ENCODE measurements around the gene PAK1. TPM values are rescaled to one million over a fixed set of nuclear protein-coding genes. Genes with fewer than 3 reads are reported as not detected.

The PAK1 gene
- total and polyA plus RNA-seq, 9 of the 15 experiments (the other 6 are each of a cell fraction or from before 2014, with no cell fraction given): 0.52 to 11.7 (median 1.9) TPM

DNA sequence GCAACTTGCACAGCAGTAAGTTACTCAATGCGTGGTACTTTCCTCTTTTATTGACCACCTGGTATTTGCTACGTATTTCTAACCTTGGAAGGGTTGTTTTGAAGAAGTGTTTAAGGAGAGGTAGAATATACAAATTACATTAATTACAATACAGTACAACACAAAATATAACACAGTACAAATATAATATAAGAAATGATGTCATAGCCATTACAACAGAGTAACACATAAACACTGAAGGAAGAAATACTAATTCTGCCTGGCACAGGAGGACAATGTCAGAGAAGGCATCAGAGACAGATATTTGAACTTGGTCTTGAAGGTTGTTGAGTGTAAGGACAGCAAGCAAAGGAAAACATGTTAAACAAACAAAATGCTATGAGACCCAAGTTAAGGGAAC lies 25.6 kb downstream of the PAK1 start:
- 3% methylated on average over 2 of the region's 2 CpGs for WGBS (ENCODE audit: insufficient coverage, low coverage, missing lambda C conversion rate)
- Histone ChIP-seq H3K27me3 (ENCODE audit: control insufficient read depth in 2 of 2, insufficient read depth in 2 of 2, low read length in 2 of 2) (no peaks in the 10 kb centered on the region; a peak in 2 of 5 replicates), H3K27ac (ENCODE audit: extremely low read depth, low read depth, low read length) (no peak overlapping the region), H4K20me1 (replicated peaks; ENCODE audit: control insufficient read depth, insufficient read depth, low read length) (no peaks in the 10 kb centered on the region), H3K36me3 (ENCODE audit: control insufficient read depth, insufficient read depth, low read length) (no peaks in the 10 kb centered on the region), H3K4me1 (replicated peaks in 1 of 2; ENCODE audit: control insufficient read depth in 2 of 2, insufficient read depth in 2 of 2, low read length in 2 of 2) (no peaks in the 10 kb centered on the region), H3K9me3 (replicated peaks; ENCODE audit: control insufficient read depth, insufficient read depth, low read depth, low read length) (no peaks in the 10 kb centered on the region), H3K79me2 (ENCODE audit: control insufficient read depth, insufficient read depth, low read length) (no peaks in the 10 kb centered on the region), H3K4me3 (no peak overlapping the region), H3K9me1 (ENCODE audit: control insufficient read depth, insufficient read depth, low read length) (no peaks in the 10 kb centered on the region), H3K9ac (ENCODE audit: insufficient read depth in 1 of 2, low read depth in 2 of 2, low read length in 2 of 2) (no peak overlapping the region), H3K4me2 (ENCODE audit: insufficient read depth, low read length) (no peak overlapping the region), H2AFZ (ENCODE audit: low read depth, low read length) (no peak overlapping the region)
- in situ Hi-C loops (cut with MboI) (no loop called here), intact Hi-C loops (cut with micrococcal nuclease) (no loop called here)
- ChIA-PET CTCF (ENCODE audit: low intra/inter-chr PET ratio) (no interaction called here), POLR2A (interaction anchor here (0.6 kb wide), 1 partner anchor 146 kb away, joined by 3 read pairs; no protein-coding TSS in a partner anchor)
- FAIRE-seq (no peak), DNase-seq (ENCODE audit: extremely low read depth in 1 of 4, low spot score in 3 of 4) (no peak), ATAC-seq (no peak)
- no TSS peak for BruUV-seq (replicated peaks)
- TF ChIP-seq ETS2 (tag; IDR thresholded peaks at IDR 0.05; ENCODE audit: borderline replicate concordance, poor library complexity, severe bottlenecking) (no peak), SMARCE1 (IDR thresholded peaks at IDR 0.05) (no peak), EHMT2 (IDR thresholded peaks at IDR 0.05) (no peak), NFRKB (IDR thresholded peaks at IDR 0.05; ENCODE audit: low read depth) (no peak), RBM25 (IDR thresholded peaks at IDR 0.05; ENCODE audit: low read depth, low read length, severe bottlenecking) (no peak), ZNF274 (IDR thresholded peaks at IDR 0.05; ENCODE audit: borderline replicate concordance, low read depth, low read length) (no peak), ZNF780A (CRISPR knock-in tag; IDR thresholded peaks at IDR 0.05) (no peak), ZNF253 (CRISPR knock-in tag; conservative IDR thresholded peaks at IDR 0.05) (no peak), KAT2B (IDR thresholded peaks at IDR 0.05; ENCODE audit: low read depth, low read length) (no peak), ZZZ3 (IDR thresholded peaks at IDR 0.05) (no peak), SRSF9 (IDR thresholded peaks at IDR 0.05; ENCODE audit: borderline replicate concordance, low read depth, low read length) (no peak), TARDBP (IDR thresholded peaks at IDR 0.05) (no peak), HEY1 (CRISPR knock-in tag; IDR thresholded peaks at IDR 0.05; ENCODE audit: borderline replicate concordance) (no peak), TAL1 (IDR thresholded peaks at IDR 0.05) (no peak), ZBTB8A (IDR thresholded peaks at IDR 0.05; ENCODE audit: partially characterized antibody) (no peak), MTA2 (IDR thresholded peaks at IDR 0.05; ENCODE audit: low read depth) (no peak), TEAD1 (CRISPR knock-in tag; IDR thresholded peaks at IDR 0.05) (no peak)
